ENCODE data around the gene UCK2.

The UCK2 gene

DNA sequence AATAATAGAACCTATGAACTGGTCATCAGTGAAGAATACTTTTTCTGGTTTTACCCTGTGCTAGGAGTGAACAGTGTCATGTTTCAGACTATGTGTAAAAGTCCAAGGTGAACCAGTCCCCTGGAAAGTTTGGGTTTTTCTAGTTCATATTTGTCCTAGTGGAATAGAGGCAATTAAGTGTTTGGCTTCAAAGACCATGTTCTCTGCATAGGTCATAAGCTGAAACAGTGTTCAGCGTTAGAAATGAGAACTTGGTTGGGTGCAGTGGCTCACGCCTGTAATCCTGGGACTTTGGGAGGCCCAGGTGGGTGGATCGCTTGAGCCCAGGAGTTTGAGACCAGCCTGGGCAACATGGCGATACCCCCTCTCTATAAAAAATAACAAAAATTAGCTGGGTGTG lies 77.5 kb downstream of the UCK2 start:
- WGBS: 100% methylated on average over 2 of the region's 4 CpGs
- Histone ChIP-seq H3K23ac (ENCODE audit: low read length in 2 of 2) (no peak overlapping the region), H3K18ac (ENCODE audit: low read depth in 1 of 2, low read length in 2 of 2) (no peak overlapping the region)

DNA sequence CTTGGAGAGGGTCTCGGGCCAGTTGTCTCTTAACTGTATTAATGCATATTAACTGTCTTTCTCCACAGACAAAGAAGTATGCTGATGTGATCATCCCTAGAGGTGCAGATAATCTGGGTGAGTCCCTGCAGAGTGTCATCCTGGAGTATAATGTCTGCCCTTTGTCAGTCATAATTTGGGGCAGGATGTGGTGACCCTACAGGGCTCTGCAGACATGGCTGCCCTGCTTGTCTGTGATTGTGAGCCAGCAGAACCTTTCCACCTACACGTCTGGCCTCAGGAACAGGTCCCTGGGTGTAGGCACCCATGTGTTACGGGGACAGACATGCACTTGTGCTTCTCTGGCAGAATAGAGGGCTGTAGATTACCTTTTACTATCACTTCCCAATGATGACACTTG lies 78.4 kb downstream of the UCK2 start:
- no peak overlapping the region for H4K8ac ChIP-seq (ENCODE audit: low read length)
- DNase-seq: no peak
- no peak overlapping the region for H2BK5ac ChIP-seq (ENCODE audit: low read depth, low read length, poor library complexity, severe bottlenecking)
- peaks cover 38% of the 10 kb centered on the region for H3K79me1 ChIP-seq (replicated peaks; ENCODE audit: low read length, poor library complexity, severe bottlenecking)
- H2AFZ ChIP-seq (ENCODE audit: low read depth, low read length): no peak overlapping the region
- H3K4me3 ChIP-seq (ENCODE audit: insufficient read depth in 1 of 2, low read depth in 1 of 2, low read length in 2 of 2): no peak overlapping the region
- 93% methylated on average over 2 of the region's 3 CpGs for WGBS
- no peak overlapping the region for H2BK12ac ChIP-seq (ENCODE audit: low read length in 2 of 2)
- no peak overlapping the region for H2AK5ac ChIP-seq (ENCODE audit: low read length, severe bottlenecking)
- H3K27ac ChIP-seq (ENCODE audit: low read length, poor library complexity, severe bottlenecking): no peak overlapping the region
- no peak overlapping the region for H2BK120ac ChIP-seq (ENCODE audit: low read depth, low read length)
- H3K23ac ChIP-seq (ENCODE audit: low read length in 2 of 2): no peak overlapping the region
- H3K9me3 ChIP-seq (ENCODE audit: control insufficient read depth, low read length): no peaks in the 10 kb centered on the region
- H3K14ac ChIP-seq (ENCODE audit: low read length in 2 of 2): no peak overlapping the region
- H3K4me1 ChIP-seq (ENCODE audit: control insufficient read depth, insufficient read depth, low read depth, low read length): peaks cover 14% of the 10 kb centered on the region
- no peak overlapping the region for H3K4ac ChIP-seq (ENCODE audit: low read depth in 1 of 2, low read length in 2 of 2)
- H3K36me3 ChIP-seq (ENCODE audit: control insufficient read depth in 1 of 2, insufficient read depth in 2 of 2, low read depth in 1 of 2, low read length in 2 of 2): peaks cover 44 to 62% of the 10 kb centered on the region in 2 experiments
- H2BK15ac ChIP-seq (ENCODE audit: low read depth, poor library complexity, severe bottlenecking): no peak overlapping the region
- no peaks in the 10 kb centered on the region for H3K27me3 ChIP-seq (ENCODE audit: control insufficient read depth in 1 of 2, insufficient read depth in 1 of 2, low read length in 2 of 2)
- no peak overlapping the region for H4K91ac ChIP-seq (ENCODE audit: low read length)
- H3K4me2 ChIP-seq (ENCODE audit: low read length, poor library complexity, severe bottlenecking): no peak overlapping the region
- no peak overlapping the region for H3K18ac ChIP-seq (ENCODE audit: low read depth in 1 of 2, low read length in 2 of 2)
- no peak overlapping the region for H3K9ac ChIP-seq (ENCODE audit: low read length)

More for the DNA sequence above, 77.5 kb downstream of the UCK2 start:
- H3K79me1 ChIP-seq (replicated peaks; ENCODE audit: low read length, poor library complexity, severe bottlenecking): peaks cover 36% of the 10 kb centered on the region
- no peak overlapping the region for H2BK5ac ChIP-seq (ENCODE audit: low read depth, low read length, poor library complexity, severe bottlenecking)
- no peak overlapping the region for H3K27ac ChIP-seq (ENCODE audit: low read length, poor library complexity, severe bottlenecking)
- H3K9me3 ChIP-seq (ENCODE audit: control insufficient read depth, low read length): no peaks in the 10 kb centered on the region
- no peak overlapping the region for H3K4me3 ChIP-seq (ENCODE audit: insufficient read depth in 1 of 2, low read depth in 1 of 2, low read length in 2 of 2)
- no peak overlapping the region for H2BK12ac ChIP-seq (ENCODE audit: low read length in 2 of 2)
- no peak overlapping the region for H2AK5ac ChIP-seq (ENCODE audit: low read length, severe bottlenecking)
- no peak for DNase-seq
- no peak overlapping the region for H4K8ac ChIP-seq (ENCODE audit: low read length)
- no peak overlapping the region for H2BK15ac ChIP-seq (ENCODE audit: low read depth, poor library complexity, severe bottlenecking)
- H3K36me3 ChIP-seq (ENCODE audit: control insufficient read depth in 1 of 2, insufficient read depth in 2 of 2, low read depth in 1 of 2, low read length in 2 of 2): peaks cover 37 to 57% of the 10 kb centered on the region in 2 experiments
- no peak overlapping the region for H4K91ac ChIP-seq (ENCODE audit: low read length)
- no peak overlapping the region for H3K4ac ChIP-seq (ENCODE audit: low read depth in 1 of 2, low read length in 2 of 2)
- no peak overlapping the region for H3K14ac ChIP-seq (ENCODE audit: low read length in 2 of 2)
- H3K27me3 ChIP-seq (ENCODE audit: control insufficient read depth in 1 of 2, insufficient read depth in 1 of 2, low read length in 2 of 2): no peaks in the 10 kb centered on the region
- no peak overlapping the region for H2BK120ac ChIP-seq (ENCODE audit: low read depth, low read length)
- H3K4me1 ChIP-seq (ENCODE audit: control insufficient read depth, insufficient read depth, low read depth, low read length): peaks cover 19% of the 10 kb centered on the region
- H3K4me2 ChIP-seq (ENCODE audit: low read length, poor library complexity, severe bottlenecking): no peak overlapping the region
- H3K9ac ChIP-seq (ENCODE audit: low read length): no peak overlapping the region
- H2AFZ ChIP-seq (ENCODE audit: low read depth, low read length): no peak overlapping the region

DNA sequence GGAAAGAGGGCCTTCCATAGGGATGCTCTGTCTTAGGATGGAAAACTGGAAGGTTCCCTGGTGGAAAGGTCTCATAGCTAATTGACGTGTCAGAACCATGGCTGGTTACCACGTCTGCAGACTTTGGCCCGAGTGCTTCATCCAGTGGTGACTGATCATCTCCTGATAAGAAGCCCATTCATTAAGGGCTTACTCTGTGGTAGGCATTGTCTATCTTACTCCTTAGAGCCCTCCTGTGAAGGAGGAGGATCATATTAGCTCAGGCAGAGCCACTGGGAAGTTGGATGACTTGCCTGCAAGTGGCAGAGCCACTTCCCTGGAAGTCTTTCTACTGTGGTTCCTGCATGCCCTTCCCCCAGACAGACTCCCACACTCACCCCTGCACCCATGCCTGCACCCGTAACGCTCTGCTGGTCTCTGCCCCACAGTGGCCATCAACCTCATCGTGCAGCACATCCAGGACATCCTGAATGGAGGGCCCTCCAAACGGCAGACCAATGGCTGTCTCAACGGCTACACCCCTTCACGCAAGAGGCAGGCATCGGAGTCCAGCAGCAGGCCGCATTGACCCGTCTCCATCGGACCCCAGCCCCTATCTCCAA lies 79.9 kb downstream of the UCK2 start:
- Histone ChIP-seq H2BK120ac (ENCODE audit: low read depth, low read length) (no peak overlapping the region), H2AFZ (ENCODE audit: low read depth, low read length) (no peak overlapping the region)
- WGBS: 75% methylated on average over 13 of the region's 13 CpGs

DNA sequence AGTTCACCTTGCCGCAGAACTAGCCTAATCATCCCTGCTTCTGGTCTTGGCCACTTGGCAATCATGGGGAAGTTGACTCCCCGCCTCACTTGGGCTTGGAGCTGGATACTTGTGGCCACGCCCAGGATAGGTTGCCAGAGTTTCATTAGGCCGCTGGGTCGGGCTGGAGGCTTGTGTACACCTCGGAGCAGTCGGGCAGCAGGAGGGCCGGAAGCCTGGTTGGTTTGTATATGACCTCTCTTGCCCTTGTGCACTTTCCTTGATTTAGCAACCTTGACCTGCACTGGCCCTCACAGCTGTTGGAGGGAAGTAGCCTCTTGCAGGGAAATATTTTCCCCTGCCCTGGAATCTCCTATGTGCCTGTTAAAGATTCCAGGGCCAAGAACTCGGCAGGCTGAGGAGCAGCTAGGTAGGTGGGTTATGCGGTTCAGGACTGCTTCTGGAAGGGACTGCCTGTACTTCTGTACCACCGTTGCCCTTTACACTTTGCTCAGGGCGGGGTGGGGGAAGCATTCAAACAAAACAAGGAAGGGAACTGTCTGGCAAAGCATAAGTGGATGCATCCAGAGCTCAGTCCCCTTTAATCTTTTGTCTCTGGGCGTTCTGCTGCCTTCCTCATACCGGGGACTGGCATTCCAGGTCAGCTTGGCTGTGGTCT lies 83.5 kb downstream of the UCK2 start:
- H2BK15ac ChIP-seq (ENCODE audit: low read depth, poor library complexity, severe bottlenecking): no peak overlapping the region
- no peak overlapping the region for H2AFZ ChIP-seq (ENCODE audit: low read depth, low read length)
- H4K91ac ChIP-seq (ENCODE audit: low read length): peak overlapping the region; percentile 30
- peak overlapping the region in 1 of 2 experiments; percentile 82 for H3K4ac ChIP-seq (ENCODE audit: low read depth in 1 of 2, low read length in 2 of 2)
- H3K18ac ChIP-seq (ENCODE audit: low read depth in 1 of 2, low read length in 2 of 2): peak overlapping the region; percentile 13 to 79
- peak overlapping the region; percentile 2 for H2BK120ac ChIP-seq (ENCODE audit: low read depth, low read length)
- H3K36me3 ChIP-seq (ENCODE audit: control insufficient read depth in 1 of 2, insufficient read depth in 2 of 2, low read depth in 1 of 2, low read length in 2 of 2): peaks cover 40 to 47% of the 10 kb centered on the region in 2 experiments
- H3K4me2 ChIP-seq (ENCODE audit: low read length, poor library complexity, severe bottlenecking): no peak overlapping the region
- no peak overlapping the region for H3K27ac ChIP-seq (ENCODE audit: low read length, poor library complexity, severe bottlenecking)
- peak overlapping the region in 1 of 2 experiments; percentile 9 for H3K4me3 ChIP-seq (ENCODE audit: insufficient read depth in 1 of 2, low read depth in 1 of 2, low read length in 2 of 2)
- peaks cover 28% of the 10 kb centered on the region for H3K79me1 ChIP-seq (replicated peaks; ENCODE audit: low read length, poor library complexity, severe bottlenecking)
- H3K9me3 ChIP-seq (ENCODE audit: control insufficient read depth, low read length): no peaks in the 10 kb centered on the region
- H4K8ac ChIP-seq (ENCODE audit: low read length): peak overlapping the region; percentile 10
- no peak overlapping the region for H3K23ac ChIP-seq (ENCODE audit: low read length in 2 of 2)
- H3K9ac ChIP-seq (ENCODE audit: low read length): peak overlapping the region; percentile 54
- DNase-seq: peak; percentile 82
- H2AK5ac ChIP-seq (ENCODE audit: low read length, severe bottlenecking): no peak overlapping the region
- peaks cover 9% of the 10 kb centered on the region for H3K4me1 ChIP-seq (ENCODE audit: control insufficient read depth, insufficient read depth, low read depth, low read length)
- H2BK5ac ChIP-seq (ENCODE audit: low read depth, low read length, poor library complexity, severe bottlenecking): no peak overlapping the region
- H2BK12ac ChIP-seq (ENCODE audit: low read length in 2 of 2): peak overlapping the region; percentile 4 to 28
- WGBS: 60% methylated on average over 14 of the region's 14 CpGs
- no peak overlapping the region for H3K14ac ChIP-seq (ENCODE audit: low read length in 2 of 2)
- H3K27me3 ChIP-seq (ENCODE audit: control insufficient read depth in 1 of 2, insufficient read depth in 1 of 2, low read length in 2 of 2): no peaks in the 10 kb centered on the region

More for the DNA sequence above, 79.9 kb downstream of the UCK2 start:
- no peak overlapping the region for H4K8ac ChIP-seq (ENCODE audit: low read length)
- peak overlapping the region; percentile 52 for H4K91ac ChIP-seq (ENCODE audit: low read length)
- H3K36me3 ChIP-seq (ENCODE audit: control insufficient read depth in 1 of 2, insufficient read depth in 2 of 2, low read depth in 1 of 2, low read length in 2 of 2): peaks cover 53 to 63% of the 10 kb centered on the region in 2 experiments
- H2BK12ac ChIP-seq (ENCODE audit: low read length in 2 of 2): no peak overlapping the region
- H3K27ac ChIP-seq (ENCODE audit: low read length, poor library complexity, severe bottlenecking): no peak overlapping the region
- no peak overlapping the region for H2BK15ac ChIP-seq (ENCODE audit: low read depth, poor library complexity, severe bottlenecking)
- no peak overlapping the region for H3K4me3 ChIP-seq (ENCODE audit: insufficient read depth in 1 of 2, low read depth in 1 of 2, low read length in 2 of 2)
- no peak overlapping the region for H3K23ac ChIP-seq (ENCODE audit: low read length in 2 of 2)
- H2BK5ac ChIP-seq (ENCODE audit: low read depth, low read length, poor library complexity, severe bottlenecking): no peak overlapping the region
- no peak overlapping the region for H3K14ac ChIP-seq (ENCODE audit: low read length in 2 of 2)
- DNase-seq: no peak
- H3K18ac ChIP-seq (ENCODE audit: low read depth in 1 of 2, low read length in 2 of 2): peak overlapping the region in 1 of 2 experiments; percentile 18
- H3K4me2 ChIP-seq (ENCODE audit: low read length, poor library complexity, severe bottlenecking): no peak overlapping the region
- no peaks in the 10 kb centered on the region for H3K9me3 ChIP-seq (ENCODE audit: control insufficient read depth, low read length)
- no peak overlapping the region for H3K4ac ChIP-seq (ENCODE audit: low read depth in 1 of 2, low read length in 2 of 2)
- H3K9ac ChIP-seq (ENCODE audit: low read length): no peak overlapping the region
- no peaks in the 10 kb centered on the region for H3K27me3 ChIP-seq (ENCODE audit: control insufficient read depth in 1 of 2, insufficient read depth in 1 of 2, low read length in 2 of 2)
- H3K4me1 ChIP-seq (ENCODE audit: control insufficient read depth, insufficient read depth, low read depth, low read length): peaks cover 12% of the 10 kb centered on the region
- H2AK5ac ChIP-seq (ENCODE audit: low read length, severe bottlenecking): peak overlapping the region; percentile 30
- peaks cover 42% of the 10 kb centered on the region for H3K79me1 ChIP-seq (replicated peaks; ENCODE audit: low read length, poor library complexity, severe bottlenecking)
